Thoracic aorta (tissue), 2 donors: ENCODE data around the gene FAM98B. TPM values are rescaled to one million over a fixed set of nuclear protein-coding genes. Genes with fewer than 3 reads are reported as not detected.

Source experiments
- ATAC-seq: fragments of 150-250 bp; one replicate; pipeline ENCODE4 v1.8.0; 2017; ENCODE audit warnings: low read depth; ENCODE audit not compliant: insufficient number of reproducible peaks, low FRiP score
- DNase-seq: peaks from one replicate; pipeline ENCODE4 v3.0.0-alpha.2; 2020; ENCODE audit warnings: low spot score
- H3K27ac ChIP-seq, 2 donors: fragments of 200-600 bp; sonication (generic); 1 replicate in 1 of 2; 2 replicates in 1 of 2; pipeline ENCODE4 v1.5.1; 2016; ENCODE audit warnings: mild to moderate bottlenecking in 2 of 2, moderate library complexity in 2 of 2
- H3K27me3 ChIP-seq: fragments of 200-600 bp; sonication (generic); replicated peaks from 2 replicates; pipeline ENCODE4 v1.6.0; 2016; ENCODE audit warnings: mild to moderate bottlenecking; ENCODE audit not compliant: insufficient read depth
- H3K36me3 ChIP-seq: fragments of 200-600 bp; sonication (generic); one replicate; pipeline ENCODE4 v1.5.1; 2016
- H3K4me1 ChIP-seq, 2 donors: fragments of 200-600 bp; sonication (generic); 1 replicate in 1 of 2; 2 replicates in 1 of 2; pipeline versions ENCODE4 v1.5.1 to v1.6.0; 2016; ENCODE audit warnings: low read depth in 2 of 2, mild to moderate bottlenecking in 1 of 2; ENCODE audit not compliant: control insufficient read depth in 1 of 2
- H3K4me3 ChIP-seq: fragments of 200-600 bp; sonication (generic); 2 replicates; pipeline ENCODE4 v1.5.1; 2016; ENCODE audit warnings: mild to moderate bottlenecking
- H3K9me3 ChIP-seq: fragments of 200-600 bp; sonication (generic); 2 replicates; pipeline ENCODE4 v1.5.1; 2016
- total RNA-seq, 2 donors: library from RNA; depleted of rRNA; stranded (reverse); fragments of >200 nt; gene quantifications; one replicate each; pipeline versions ENCODE4 v1.1.0 to v1.2.3, GENCODE V29; 2016
- TF ChIP-seq, protein P1 (sequence below): fragments of 200-600 bp; sonication (generic); IDR thresholded peaks from one replicate; pipeline ENCODE4 v1.5.1; 2019; ENCODE audit warnings: antibody characterized with exemption

The FAM98B gene
- total RNA-seq, 2 donors from 2014 or later = 8.0 to 14.0 TPM

GRCh38 chr15:38509152-38509551 lies 55.2 kb downstream of the FAM98B start:
- TF ChIP-seq, protein P1, sequence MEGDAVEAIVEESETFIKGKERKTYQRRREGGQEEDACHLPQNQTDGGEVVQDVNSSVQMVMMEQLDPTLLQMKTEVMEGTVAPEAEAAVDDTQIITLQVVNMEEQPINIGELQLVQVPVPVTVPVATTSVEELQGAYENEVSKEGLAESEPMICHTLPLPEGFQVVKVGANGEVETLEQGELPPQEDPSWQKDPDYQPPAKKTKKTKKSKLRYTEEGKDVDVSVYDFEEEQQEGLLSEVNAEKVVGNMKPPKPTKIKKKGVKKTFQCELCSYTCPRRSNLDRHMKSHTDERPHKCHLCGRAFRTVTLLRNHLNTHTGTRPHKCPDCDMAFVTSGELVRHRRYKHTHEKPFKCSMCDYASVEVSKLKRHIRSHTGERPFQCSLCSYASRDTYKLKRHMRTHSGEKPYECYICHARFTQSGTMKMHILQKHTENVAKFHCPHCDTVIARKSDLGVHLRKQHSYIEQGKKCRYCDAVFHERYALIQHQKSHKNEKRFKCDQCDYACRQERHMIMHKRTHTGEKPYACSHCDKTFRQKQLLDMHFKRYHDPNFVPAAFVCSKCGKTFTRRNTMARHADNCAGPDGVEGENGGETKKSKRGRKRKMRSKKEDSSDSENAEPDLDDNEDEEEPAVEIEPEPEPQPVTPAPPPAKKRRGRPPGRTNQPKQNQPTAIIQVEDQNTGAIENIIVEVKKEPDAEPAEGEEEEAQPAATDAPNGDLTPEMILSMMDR = no peak
- DNase-seq = no peak
- Histone ChIP-seq H3K4me1 (no peaks in the 10 kb centered on the region), H3K4me3 (no peak overlapping the region), H3K27me3 (no peaks in the 10 kb centered on the region), H3K36me3 (no peaks in the 10 kb centered on the region), H3K27ac (no peak overlapping the region), H3K9me3 (no peaks in the 10 kb centered on the region)
- no peak for ATAC-seq

- H3K9me3 ChIP-seq = no peaks in the 10 kb centered on the region
- no peaks in the 10 kb centered on the region for H3K27me3 ChIP-seq
- H3K36me3 ChIP-seq = no peaks in the 10 kb centered on the region
- ATAC-seq (no peak), DNase-seq (no peak)
- no peak overlapping the region for H3K27ac ChIP-seq
- H3K4me1 ChIP-seq = no peaks in the 10 kb centered on the region
- no peak overlapping the region for H3K4me3 ChIP-seq
- TF ChIP-seq, protein P1 = no peak
Observed at GRCh38 chr15:38512901-38513300, 59.0 kb downstream of the FAM98B start.

DNA sequence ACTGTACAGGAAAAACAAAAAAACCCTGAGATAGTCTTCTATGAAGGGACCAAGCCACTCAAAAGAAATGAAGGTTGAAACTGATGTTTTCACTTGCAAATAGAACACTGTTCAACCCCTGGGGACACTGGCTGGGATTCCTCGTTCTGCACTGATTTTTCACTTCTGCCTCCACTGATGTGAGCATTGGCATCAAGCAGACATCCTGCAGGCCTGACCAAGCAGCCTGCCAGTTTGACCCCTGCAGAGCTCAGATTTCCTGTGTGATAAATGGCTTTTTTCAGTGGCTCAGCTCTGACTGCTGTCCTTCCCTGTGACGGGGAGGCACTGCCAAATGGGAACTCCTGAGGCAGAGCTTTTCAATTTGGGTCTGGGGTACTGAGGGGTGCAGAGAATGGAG lies 60.7 kb downstream of the FAM98B start:
- Histone ChIP-seq H3K27me3 (no peaks in the 10 kb centered on the region), H3K27ac (no peak overlapping the region), H3K4me1 (no peaks in the 10 kb centered on the region), H3K36me3 (no peaks in the 10 kb centered on the region), H3K4me3 (no peak overlapping the region), H3K9me3 (no peaks in the 10 kb centered on the region)
- DNase-seq = no peak
- TF ChIP-seq, protein P1 = no peak
- ATAC-seq = no peak

DNA sequence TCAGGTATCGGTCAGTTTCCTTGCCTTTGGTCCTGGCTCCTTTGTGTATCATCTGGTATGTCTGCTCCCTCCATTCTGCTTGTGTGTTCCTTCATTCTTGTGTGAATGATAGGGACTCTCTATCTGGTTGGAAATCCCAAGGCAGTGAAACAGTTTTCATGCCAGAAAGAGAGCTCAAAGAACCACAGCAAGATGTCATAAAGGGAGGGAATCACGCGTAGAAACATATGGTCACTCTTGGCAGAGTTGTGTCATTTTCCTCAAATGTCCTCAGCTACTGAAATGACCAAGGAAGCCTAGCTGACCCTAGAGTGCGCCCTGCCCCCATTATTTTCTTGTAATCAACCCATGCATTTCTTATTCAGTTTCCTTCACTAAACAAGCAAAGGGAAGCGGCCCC lies 62.7 kb downstream of the FAM98B start:
- DNase-seq (no peak), ATAC-seq (no peak)
- Histone ChIP-seq H3K9me3 (no peaks in the 10 kb centered on the region), H3K27me3 (no peaks in the 10 kb centered on the region), H3K4me1 (no peaks in the 10 kb centered on the region), H3K27ac (no peak overlapping the region), H3K4me3 (no peak overlapping the region), H3K36me3 (no peaks in the 10 kb centered on the region)
- TF ChIP-seq, protein P1 = no peak

DNA sequence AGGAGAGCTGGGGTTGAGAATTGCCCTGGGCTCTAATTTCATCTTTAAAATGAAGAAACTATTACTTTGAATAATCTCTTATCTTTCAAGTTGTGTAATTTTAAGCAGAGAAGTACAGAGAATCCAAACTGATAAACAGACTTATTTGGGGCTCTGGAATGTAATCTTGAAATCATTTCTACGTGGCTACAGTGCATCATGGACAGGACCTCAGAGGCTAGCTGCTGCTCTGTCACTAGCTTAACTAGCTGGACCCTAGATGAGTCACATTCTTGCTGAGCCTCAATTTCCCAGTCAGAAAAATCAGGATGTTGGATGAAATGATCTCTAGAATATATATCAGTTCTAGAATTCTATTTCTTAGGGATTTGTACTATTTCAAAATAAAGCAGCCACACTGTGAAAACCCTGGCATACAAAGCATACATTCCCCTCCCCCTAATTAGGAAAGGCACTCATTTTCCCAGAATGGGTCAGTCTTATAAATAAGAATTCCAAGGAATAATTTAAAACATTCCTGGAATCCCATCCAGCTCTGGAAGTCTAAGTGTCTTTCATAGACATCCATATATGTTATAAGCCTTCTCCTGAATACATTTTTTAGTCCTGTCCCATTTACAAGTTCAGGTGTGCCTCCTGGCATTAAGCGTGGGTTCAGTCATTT lies 63.5 kb downstream of the FAM98B start:
- DNase-seq = no peak
- Histone ChIP-seq H3K4me1 (no peaks in the 10 kb centered on the region), H3K9me3 (no peaks in the 10 kb centered on the region), H3K36me3 (no peaks in the 10 kb centered on the region), H3K27ac (no peak overlapping the region), H3K27me3 (no peaks in the 10 kb centered on the region), H3K4me3 (no peak overlapping the region)
- TF ChIP-seq, protein P1 = no peak
- no peak for ATAC-seq
